Measurements from ENCODE around the gene GTF3C2.

The GTF3C2 gene

DNA sequence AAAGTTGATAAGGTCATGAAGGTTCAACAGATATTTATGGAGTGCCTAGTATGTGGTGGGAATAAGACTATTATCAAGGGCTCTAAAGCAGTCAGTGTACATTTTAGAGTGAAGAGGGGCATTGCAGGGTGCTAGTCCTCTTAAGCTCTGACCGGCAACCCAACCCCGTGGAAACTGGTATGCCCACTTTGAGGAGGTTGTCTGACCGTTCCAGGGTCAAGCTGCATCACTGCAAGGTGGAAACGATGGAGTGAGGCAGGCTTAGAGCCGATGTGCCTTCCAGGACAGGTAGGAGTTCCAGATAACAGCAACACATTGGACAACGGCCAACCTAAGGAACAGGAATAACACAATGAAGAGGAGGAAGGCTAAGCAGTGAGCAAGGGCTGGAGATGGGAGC, 46.9 kb downstream of the GTF3C2 start:
- in situ Hi-C loops (cut with HindIII; ENCODE audit: low sequenced_read_pairs): no loop called here

DNA sequence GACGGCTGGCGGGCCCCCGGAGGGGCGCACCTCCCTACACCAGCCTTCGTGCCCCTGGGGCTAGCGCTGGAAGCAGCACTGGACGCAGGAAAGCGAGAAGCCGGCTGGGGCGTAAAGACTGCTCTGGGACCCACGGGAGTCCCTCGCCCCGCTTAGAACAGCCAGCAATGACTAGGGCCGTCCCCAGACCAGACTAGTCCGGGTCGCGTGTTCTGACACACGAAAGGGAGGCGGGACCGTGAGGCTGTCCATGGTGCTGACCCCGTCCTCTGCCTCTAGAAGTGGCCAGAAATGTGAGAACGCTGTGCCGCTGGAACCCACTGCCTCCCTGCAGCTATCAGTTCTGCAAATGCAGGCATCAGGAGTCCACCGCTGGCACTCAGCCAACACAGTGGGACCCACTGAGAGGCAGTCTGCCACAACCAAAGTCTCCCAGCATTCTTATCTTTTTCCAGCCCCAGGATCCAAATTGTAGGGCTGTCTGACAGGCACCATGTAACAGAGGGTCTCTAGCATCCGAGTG, 48.1 kb downstream of the GTF3C2 start, which contains the start of gene UCN:
TSS of gene UCN (minus strand) at position 87 of the 523 bp plus-strand sequence. CDS start 550 bp downstream, outside the sequence.
- in situ Hi-C loops (cut with HindIII; ENCODE audit: low sequenced_read_pairs): no loop called here
- no peak for DNase-seq (ENCODE audit: low read depth)
- H3K4me3 ChIP-seq (ENCODE audit: low read depth, low read length): no peak within 1 kb of the TSS
- TF ChIP-seq, protein P1, sequence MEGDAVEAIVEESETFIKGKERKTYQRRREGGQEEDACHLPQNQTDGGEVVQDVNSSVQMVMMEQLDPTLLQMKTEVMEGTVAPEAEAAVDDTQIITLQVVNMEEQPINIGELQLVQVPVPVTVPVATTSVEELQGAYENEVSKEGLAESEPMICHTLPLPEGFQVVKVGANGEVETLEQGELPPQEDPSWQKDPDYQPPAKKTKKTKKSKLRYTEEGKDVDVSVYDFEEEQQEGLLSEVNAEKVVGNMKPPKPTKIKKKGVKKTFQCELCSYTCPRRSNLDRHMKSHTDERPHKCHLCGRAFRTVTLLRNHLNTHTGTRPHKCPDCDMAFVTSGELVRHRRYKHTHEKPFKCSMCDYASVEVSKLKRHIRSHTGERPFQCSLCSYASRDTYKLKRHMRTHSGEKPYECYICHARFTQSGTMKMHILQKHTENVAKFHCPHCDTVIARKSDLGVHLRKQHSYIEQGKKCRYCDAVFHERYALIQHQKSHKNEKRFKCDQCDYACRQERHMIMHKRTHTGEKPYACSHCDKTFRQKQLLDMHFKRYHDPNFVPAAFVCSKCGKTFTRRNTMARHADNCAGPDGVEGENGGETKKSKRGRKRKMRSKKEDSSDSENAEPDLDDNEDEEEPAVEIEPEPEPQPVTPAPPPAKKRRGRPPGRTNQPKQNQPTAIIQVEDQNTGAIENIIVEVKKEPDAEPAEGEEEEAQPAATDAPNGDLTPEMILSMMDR (IDR thresholded peaks at IDR 0.05; ENCODE audit: low read depth, low read length, missing control alignments): no peak

More for the DNA sequence above, 46.9 kb downstream of the GTF3C2 start:
- DNase-seq (ENCODE audit: low read depth): no peak
- no peak overlapping the region for H3K4me3 ChIP-seq (ENCODE audit: low read depth, low read length)
- TF ChIP-seq, protein P1 (IDR thresholded peaks at IDR 0.05; ENCODE audit: low read depth, low read length, missing control alignments): no peak

DNA sequence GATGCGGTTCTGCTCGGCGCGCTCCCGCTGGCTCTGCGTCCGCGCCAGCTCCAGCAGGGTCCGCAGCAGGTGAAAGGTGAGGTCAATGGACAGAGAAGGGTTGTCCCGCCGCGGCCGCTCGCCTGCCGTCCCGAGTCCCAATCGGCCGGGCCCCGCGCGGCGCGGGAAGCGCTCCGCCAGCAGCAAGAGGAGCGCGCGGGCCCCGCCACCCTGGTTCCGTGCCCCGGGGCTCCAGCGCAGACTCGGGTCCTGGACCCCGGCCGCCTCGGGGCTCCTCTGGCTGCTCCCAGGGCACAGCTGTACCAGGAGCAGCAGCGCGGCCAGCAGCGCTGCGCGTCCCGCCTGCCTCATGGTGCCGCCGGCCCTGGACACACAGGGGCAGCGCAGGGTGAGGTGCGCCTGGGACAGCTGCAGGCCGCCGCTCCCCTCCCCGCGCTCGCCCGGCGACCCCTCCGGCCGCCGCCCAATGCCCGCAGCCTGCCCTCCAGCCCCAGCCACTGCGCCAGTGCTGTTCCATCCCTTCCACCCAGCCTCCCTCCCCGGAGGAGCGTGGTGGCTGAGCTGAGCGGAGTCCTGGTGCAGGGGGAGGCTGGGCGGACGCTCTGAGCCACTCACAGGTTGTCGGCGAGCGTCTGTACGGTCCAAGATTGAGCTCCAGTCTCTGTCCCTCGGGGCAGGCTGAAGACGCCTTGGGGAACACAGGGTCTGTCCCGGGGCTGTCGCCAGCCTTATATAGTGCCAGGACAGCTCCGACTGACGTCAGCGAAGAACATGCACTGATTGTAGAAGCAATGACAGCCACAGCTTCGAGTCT, 48.8 kb downstream of the GTF3C2 start:
- in situ Hi-C loops (cut with HindIII; ENCODE audit: low sequenced_read_pairs): no loop called here
- TF ChIP-seq, protein P1 (IDR thresholded peaks at IDR 0.05; ENCODE audit: low read depth, low read length, missing control alignments): no peak
- no peak overlapping the region for H3K4me3 ChIP-seq (ENCODE audit: low read depth, low read length)
- no peak for DNase-seq (ENCODE audit: low read depth)

DNA sequence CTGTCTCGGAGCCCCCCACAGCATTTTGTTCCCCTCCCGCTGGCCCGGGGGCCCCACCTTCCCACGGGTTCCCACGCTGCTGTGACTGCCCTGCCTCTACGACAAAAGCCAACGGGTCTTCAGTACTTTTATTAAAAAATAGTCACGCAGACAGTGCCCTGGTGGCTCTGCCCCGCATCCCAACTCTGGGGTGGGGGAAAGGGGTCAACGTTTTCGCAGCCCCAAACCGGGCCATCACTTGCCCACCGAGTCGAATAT, 49.3 kb downstream of the GTF3C2 start:
- H3K4me3 ChIP-seq (ENCODE audit: low read depth, low read length): no peak overlapping the region
- in situ Hi-C loops (cut with HindIII; ENCODE audit: low sequenced_read_pairs): no loop called here
- TF ChIP-seq, protein P1 (IDR thresholded peaks at IDR 0.05; ENCODE audit: low read depth, low read length, missing control alignments): no peak
- no peak for DNase-seq (ENCODE audit: low read depth)

DNA sequence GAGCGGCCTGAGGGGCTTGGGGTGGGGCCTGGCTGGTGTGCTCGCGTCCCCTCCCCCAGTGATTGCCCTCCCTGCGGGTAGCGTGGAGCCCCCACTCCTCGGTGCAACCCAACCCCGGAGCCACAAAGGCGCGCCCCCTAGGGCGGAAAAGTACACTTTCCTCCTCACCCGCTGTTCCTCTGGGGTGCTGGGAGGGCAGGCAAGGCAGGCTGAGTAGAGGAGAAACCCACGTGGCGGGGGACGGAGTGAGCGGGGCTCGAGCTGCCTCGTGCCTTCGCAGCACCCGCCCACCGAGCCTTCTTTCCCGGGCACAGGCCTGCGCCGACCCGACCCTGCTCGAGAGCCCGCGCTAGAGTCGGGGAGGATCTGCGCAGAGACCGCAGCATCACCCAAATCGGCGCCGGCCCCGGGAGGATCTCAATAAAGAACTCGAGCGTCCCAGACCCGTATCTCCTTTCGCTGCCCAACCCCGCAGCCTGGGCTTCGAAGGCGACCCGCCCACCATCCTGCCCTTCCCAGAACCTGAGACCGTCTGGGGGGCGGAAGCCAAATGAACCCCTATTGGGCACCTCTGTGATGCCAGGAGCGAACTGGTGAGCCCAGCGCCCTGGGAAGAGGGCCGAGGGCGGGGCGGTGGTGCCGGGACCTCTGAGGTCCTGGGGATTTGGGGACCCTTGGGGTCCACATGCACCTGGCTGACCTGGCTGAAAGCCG, 49.8 kb downstream of the GTF3C2 start:
- TF ChIP-seq, protein P1 (IDR thresholded peaks at IDR 0.05; ENCODE audit: low read depth, low read length, missing control alignments): no peak
- no peak overlapping the region for H3K4me3 ChIP-seq (ENCODE audit: low read depth, low read length)
- DNase-seq (ENCODE audit: low read depth): no peak
- in situ Hi-C loops (cut with HindIII; ENCODE audit: low sequenced_read_pairs): no loop called here

DNA sequence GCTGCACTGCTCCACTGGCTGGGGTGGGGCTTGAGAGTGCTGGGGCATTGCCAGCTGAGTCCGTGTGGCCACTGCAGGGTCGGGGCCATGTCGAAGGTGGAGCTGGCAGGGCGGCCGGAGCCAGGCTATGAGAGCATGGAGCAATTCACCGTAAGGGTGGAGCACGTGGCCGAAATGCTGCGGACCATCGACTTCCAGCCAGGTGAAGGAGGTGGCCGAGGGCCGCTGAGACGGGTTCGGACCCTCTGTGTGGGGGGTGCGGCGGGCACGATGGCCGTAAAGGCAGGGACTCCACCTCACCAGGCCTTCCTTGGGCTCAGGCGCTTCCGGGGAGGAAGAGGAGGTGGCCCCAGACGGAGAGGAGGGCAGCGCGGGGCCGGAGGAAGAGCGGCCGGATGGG, 50.4 kb downstream of the GTF3C2 start:
- TF ChIP-seq, protein P1 (IDR thresholded peaks at IDR 0.05; ENCODE audit: low read depth, low read length, missing control alignments): no peak
- DNase-seq (ENCODE audit: low read depth): no peak
- no peak overlapping the region for H3K4me3 ChIP-seq (ENCODE audit: low read depth, low read length)
- in situ Hi-C loops (cut with HindIII; ENCODE audit: low sequenced_read_pairs): no loop called here
